ENCODE measurements around the gene BCAS3.
A peak's percentile ranks its signal among the peaks of the same experiment; 100 is the strongest.

The BCAS3 gene

DNA sequence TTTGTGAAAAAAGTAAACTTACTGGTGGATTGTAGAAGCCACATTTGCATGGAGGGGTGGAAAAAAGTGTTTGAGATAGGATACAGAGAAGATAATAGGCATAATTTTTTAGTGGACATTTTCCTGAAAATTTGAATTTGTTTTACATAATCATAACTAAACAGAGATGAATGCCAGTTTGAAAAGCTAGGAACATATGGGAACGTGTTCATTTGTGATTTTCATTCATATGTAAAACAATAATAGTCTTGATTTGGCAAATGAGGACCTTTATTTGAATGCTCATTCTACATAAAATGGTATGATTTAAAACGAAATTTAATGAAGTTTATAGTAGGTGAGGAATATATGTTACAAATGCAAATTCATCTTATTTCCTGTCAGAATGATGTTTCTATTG lies 263.9 kb downstream of the BCAS3 start:
- no peaks in the 10 kb centered on the region for H3K4me1 Mint-ChIP-seq
- no peaks in the 10 kb centered on the region for H3K27me3 Mint-ChIP-seq
- DNase-seq (ENCODE audit: low spot score in 2 of 2), result no peak
- no peaks in the 10 kb centered on the region for H3K9me3 Mint-ChIP-seq
- no peak for ATAC-seq (replicated peaks; ENCODE audit: extremely low read depth, poor library complexity, severe bottlenecking)
- peaks cover 8% of the 10 kb centered on the region for H3K36me3 Mint-ChIP-seq (ENCODE audit: insufficient read depth)
- H3K4me3 Mint-ChIP-seq, result no peak overlapping the region
- no peak overlapping the region for H3K27ac Mint-ChIP-seq (ENCODE audit: low read depth)

DNA sequence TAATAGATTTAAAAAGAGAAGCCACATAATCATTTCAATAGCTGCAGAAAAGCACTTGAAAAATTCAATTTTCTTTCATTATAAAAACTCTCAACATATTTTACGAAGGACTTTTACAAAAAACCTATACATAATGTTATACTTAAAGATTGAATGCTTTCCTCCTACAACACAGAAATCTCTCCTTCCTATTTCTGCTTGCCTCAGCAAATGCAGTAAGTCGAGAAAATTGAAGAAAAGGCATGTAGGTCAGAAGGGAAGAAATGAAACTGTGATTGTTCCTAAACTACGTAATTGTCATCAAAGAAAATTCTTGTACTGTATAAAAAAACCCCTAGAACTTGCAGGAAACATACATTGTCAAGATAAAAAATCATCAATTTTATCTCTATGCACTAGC lies 267.1 kb downstream of the BCAS3 start:
- DNase-seq (ENCODE audit: low spot score in 2 of 2) (no peak), ATAC-seq (replicated peaks; ENCODE audit: extremely low read depth, poor library complexity, severe bottlenecking) (no peak)
- H3K27me3 Mint-ChIP-seq, result no peaks in the 10 kb centered on the region
- H3K27ac Mint-ChIP-seq (ENCODE audit: low read depth), result no peak overlapping the region
- H3K4me3 Mint-ChIP-seq, result no peak overlapping the region
- H3K4me1 Mint-ChIP-seq, result no peaks in the 10 kb centered on the region
- peaks cover 3% of the 10 kb centered on the region for H3K36me3 Mint-ChIP-seq (ENCODE audit: insufficient read depth)
- H3K9me3 Mint-ChIP-seq, result no peaks in the 10 kb centered on the region

DNA sequence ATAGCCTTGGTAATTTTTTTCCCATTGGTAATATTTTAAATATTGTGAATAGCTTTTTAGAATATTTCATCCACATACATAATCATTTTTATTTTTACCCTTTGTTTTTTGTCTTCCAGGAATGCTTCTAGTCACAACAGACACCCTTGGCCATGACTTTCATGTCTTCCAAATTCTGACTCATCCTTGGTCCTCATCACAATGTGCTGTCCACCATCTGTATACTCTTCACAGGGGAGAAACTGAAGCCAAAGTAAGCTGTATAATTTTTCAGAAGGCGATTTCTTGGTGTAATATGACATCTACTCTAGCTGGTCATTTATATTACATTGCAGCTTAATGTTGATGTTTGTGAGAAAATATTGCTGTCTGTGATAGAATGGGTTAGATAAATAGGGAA lies 269.4 kb downstream of the BCAS3 start:
- no peak for ATAC-seq (replicated peaks; ENCODE audit: extremely low read depth, poor library complexity, severe bottlenecking)
- H3K4me1 Mint-ChIP-seq, result no peaks in the 10 kb centered on the region

DNA sequence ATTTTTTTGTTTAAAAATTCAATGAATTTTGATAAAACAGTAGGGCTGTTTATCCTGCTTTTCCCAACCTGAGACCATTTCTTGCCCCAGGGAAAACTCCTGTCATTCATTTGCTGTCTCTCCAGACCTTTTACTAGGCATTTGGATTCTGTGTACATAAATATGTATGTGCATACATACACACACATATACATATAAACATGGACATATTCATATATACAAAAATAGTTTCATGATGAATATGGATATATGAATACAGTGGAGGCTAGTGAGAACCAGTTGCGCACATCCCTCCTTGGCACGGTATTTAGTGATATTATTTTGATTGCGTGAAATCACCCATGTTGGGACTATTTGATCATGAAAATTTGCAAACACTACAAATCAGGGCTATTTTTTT lies 269.9 kb downstream of the BCAS3 start:
- Mint-ChIP-seq H3K4me1 (no peaks in the 10 kb centered on the region), H3K9me3 (peaks cover 1% of the 10 kb centered on the region), H3K27ac (ENCODE audit: low read depth) (no peak overlapping the region), H3K4me3 (no peak overlapping the region), H3K27me3 (no peaks in the 10 kb centered on the region), H3K36me3 (ENCODE audit: insufficient read depth) (peaks cover 3% of the 10 kb centered on the region)
- no peak for ATAC-seq (replicated peaks; ENCODE audit: extremely low read depth, poor library complexity, severe bottlenecking)
- DNase-seq (ENCODE audit: low spot score in 2 of 2), result no peak

More for the DNA sequence above, 269.4 kb downstream of the BCAS3 start:
- H3K4me3 Mint-ChIP-seq, result no peak overlapping the region
- H3K36me3 Mint-ChIP-seq (ENCODE audit: insufficient read depth), result peaks cover 3% of the 10 kb centered on the region
- DNase-seq (ENCODE audit: low spot score in 2 of 2), result no peak
- no peak overlapping the region for H3K27ac Mint-ChIP-seq (ENCODE audit: low read depth)
- H3K27me3 Mint-ChIP-seq, result no peaks in the 10 kb centered on the region
- no peaks in the 10 kb centered on the region for H3K9me3 Mint-ChIP-seq

DNA sequence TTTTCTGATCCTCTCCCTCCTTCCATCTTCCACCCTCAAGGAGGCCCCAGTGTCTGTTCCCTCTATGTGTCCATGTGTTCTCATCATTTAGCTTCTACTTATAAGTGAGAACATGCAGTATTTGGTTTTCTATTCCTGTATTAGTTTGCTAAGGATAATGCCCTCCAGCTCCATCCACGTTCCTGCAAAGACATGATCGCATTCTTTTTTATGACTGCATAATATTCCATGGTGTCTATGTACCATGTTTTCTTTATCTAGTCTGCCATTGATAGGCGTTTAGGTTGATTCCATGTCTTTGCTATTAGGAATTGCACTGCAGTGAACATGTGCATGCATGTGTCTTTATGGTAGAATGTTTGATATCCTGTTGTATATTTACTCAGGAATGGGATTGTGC lies 275.1 kb downstream of the BCAS3 start:
- H3K4me1 Mint-ChIP-seq, result no peaks in the 10 kb centered on the region
- no peak for ATAC-seq (replicated peaks; ENCODE audit: extremely low read depth, poor library complexity, severe bottlenecking)

DNA sequence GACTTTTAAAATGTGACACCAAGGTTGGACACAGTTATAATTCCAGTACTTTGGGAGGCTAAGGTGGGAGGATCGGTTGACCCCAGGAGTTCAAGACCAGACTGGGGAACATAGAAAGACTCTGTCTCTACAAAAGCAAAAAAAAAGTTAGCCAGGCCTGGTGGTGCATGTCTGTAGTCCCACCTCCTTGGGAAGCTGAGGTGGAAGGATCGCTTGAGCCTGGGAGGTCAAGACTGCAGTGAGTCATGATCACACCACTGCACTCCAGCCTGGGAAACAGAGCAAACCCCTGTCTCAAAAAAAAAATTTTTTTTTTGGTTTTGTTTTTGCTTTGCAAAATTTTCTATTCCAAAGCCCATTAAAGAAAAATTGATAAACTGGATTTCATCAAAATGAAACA lies 281.4 kb downstream of the BCAS3 start:
- ATAC-seq (replicated peaks; ENCODE audit: extremely low read depth, poor library complexity, severe bottlenecking), result no peak
- no peaks in the 10 kb centered on the region for H3K4me1 Mint-ChIP-seq
- H3K27me3 Mint-ChIP-seq, result no peaks in the 10 kb centered on the region
- DNase-seq (ENCODE audit: low spot score in 2 of 2), result no peak
- H3K4me3 Mint-ChIP-seq, result no peak overlapping the region
- H3K36me3 Mint-ChIP-seq (ENCODE audit: insufficient read depth), result peaks cover 2% of the 10 kb centered on the region
- no peaks in the 10 kb centered on the region for H3K9me3 Mint-ChIP-seq
- no peak overlapping the region for H3K27ac Mint-ChIP-seq (ENCODE audit: low read depth)

More for the DNA sequence above, 275.1 kb downstream of the BCAS3 start:
- Mint-ChIP-seq H3K27ac (ENCODE audit: low read depth) (no peak overlapping the region), H3K4me3 (no peak overlapping the region), H3K27me3 (no peaks in the 10 kb centered on the region), H3K9me3 (peaks cover 5% of the 10 kb centered on the region), H3K36me3 (ENCODE audit: insufficient read depth) (no peaks in the 10 kb centered on the region)
- no peak for DNase-seq (ENCODE audit: low spot score in 2 of 2)

DNA sequence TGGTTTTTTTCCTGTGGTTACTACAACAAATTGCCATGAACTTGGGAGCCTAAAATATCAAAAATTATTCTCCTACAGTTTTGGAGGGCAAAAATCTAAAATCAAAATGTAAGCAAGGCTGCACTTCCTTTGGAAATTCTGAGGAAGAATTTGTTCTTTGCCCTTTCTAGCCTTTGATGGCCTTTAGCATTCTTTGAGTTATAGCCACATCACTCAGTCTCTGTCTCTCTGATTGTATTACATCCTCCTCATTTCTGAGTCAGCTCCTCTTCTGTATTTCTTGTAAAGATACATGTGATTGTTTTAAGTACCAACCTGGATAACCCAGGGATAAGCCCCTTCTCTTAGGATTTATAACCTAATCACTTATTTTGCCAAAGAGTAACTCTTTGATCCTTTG lies 282.0 kb downstream of the BCAS3 start:
- Mint-ChIP-seq H3K4me3 (no peak overlapping the region), H3K4me1 (no peaks in the 10 kb centered on the region), H3K27me3 (no peaks in the 10 kb centered on the region), H3K27ac (ENCODE audit: low read depth) (no peak overlapping the region), H3K36me3 (ENCODE audit: insufficient read depth) (peaks cover 4% of the 10 kb centered on the region), H3K9me3 (no peaks in the 10 kb centered on the region)
- DNase-seq (ENCODE audit: low spot score in 2 of 2) (no peak), ATAC-seq (replicated peaks; ENCODE audit: extremely low read depth, poor library complexity, severe bottlenecking) (no peak)

DNA sequence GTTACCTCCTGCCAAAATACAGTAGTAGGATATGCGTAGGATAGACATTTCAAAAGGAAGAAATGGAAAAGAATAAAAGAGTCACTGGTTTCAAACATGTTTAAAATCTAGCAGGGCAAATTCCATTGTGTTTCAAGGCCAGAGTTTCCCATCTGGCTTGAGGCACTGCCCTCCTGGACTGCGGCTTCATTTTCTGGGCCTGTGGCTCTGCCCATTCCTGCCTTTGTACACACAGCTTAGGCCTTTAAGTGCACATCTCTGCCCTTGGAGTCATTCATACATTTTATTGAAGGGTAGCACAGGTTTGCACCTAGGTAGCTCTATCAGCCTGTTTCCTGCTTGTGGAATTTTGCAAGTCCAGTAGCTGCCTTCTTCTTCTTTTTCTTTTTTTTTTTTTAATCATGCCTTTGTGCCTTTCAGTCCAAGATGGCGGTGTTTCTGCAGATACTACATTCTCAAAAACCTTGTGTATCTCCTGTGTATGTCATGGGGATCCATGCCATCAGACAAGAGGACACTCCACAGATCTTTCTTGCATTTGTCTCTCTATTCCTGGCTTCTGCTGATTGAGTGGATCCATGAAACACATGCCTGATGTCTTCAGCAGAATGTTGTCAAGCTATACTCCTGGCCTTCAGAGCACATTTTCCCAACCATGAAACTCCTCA lies 282.9 kb downstream of the BCAS3 start:
- ATAC-seq (replicated peaks; ENCODE audit: extremely low read depth, poor library complexity, severe bottlenecking) (no peak), DNase-seq (ENCODE audit: low spot score in 2 of 2) (no peak)
- Mint-ChIP-seq H3K4me3 (no peak overlapping the region), H3K27ac (ENCODE audit: low read depth) (no peak overlapping the region), H3K4me1 (no peaks in the 10 kb centered on the region), H3K36me3 (ENCODE audit: insufficient read depth) (peaks cover 4% of the 10 kb centered on the region), H3K9me3 (no peaks in the 10 kb centered on the region), H3K27me3 (no peaks in the 10 kb centered on the region)

DNA sequence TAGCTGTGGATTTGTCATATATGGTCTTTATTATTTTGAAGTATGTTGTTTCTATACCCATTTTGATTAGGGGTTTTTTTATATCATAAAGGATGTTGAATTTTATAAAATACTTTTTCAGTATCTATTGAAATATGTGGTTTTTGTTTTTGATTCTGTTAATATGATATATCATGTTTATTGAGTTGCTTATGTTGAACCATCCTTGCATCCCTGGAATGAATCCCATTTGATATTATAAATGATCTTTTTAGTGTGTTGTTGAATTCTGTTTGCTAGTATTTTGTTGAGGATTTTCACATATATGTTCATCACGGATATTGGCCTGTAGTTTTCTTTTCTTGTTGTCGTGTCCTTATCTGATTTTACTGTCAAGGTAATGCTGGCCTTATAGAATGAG lies 286.5 kb downstream of the BCAS3 start:
- no peaks in the 10 kb centered on the region for H3K4me1 Mint-ChIP-seq
- H3K27me3 Mint-ChIP-seq, result no peaks in the 10 kb centered on the region
- H3K36me3 Mint-ChIP-seq (ENCODE audit: insufficient read depth), result peaks cover 3% of the 10 kb centered on the region
- H3K9me3 Mint-ChIP-seq, result no peaks in the 10 kb centered on the region
- H3K4me3 Mint-ChIP-seq, result no peak overlapping the region
- H3K27ac Mint-ChIP-seq (ENCODE audit: low read depth), result no peak overlapping the region
- DNase-seq (ENCODE audit: low spot score in 2 of 2) (no peak), ATAC-seq (replicated peaks; ENCODE audit: extremely low read depth, poor library complexity, severe bottlenecking) (no peak)

DNA sequence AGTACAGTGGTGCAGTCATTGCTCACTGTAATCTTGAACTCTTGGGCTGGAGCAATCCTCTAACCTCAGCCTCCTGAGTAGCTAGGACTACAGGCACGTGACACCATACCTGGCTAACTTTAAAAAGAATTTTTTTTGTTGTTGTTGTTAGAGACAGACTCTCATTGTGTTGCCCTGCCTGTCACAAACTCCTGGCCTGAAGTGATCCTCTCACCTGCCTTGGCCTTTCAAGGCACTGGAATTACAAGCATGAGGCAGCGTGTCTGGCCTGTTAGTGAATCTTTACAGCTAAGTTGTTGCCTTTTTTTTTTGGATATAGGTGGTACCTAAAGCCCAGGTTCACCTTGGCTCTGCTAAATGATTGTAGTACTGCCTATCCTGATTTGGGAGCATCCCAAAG lies 290.6 kb downstream of the BCAS3 start:
- Mint-ChIP-seq H3K36me3 (ENCODE audit: insufficient read depth) (peaks cover 5% of the 10 kb centered on the region), H3K27me3 (no peaks in the 10 kb centered on the region), H3K4me1 (no peaks in the 10 kb centered on the region), H3K27ac (ENCODE audit: low read depth) (no peak overlapping the region), H3K9me3 (no peaks in the 10 kb centered on the region), H3K4me3 (no peak overlapping the region)
- DNase-seq (ENCODE audit: low spot score in 2 of 2) (no peak), ATAC-seq (replicated peaks; ENCODE audit: extremely low read depth, poor library complexity, severe bottlenecking) (no peak)

DNA sequence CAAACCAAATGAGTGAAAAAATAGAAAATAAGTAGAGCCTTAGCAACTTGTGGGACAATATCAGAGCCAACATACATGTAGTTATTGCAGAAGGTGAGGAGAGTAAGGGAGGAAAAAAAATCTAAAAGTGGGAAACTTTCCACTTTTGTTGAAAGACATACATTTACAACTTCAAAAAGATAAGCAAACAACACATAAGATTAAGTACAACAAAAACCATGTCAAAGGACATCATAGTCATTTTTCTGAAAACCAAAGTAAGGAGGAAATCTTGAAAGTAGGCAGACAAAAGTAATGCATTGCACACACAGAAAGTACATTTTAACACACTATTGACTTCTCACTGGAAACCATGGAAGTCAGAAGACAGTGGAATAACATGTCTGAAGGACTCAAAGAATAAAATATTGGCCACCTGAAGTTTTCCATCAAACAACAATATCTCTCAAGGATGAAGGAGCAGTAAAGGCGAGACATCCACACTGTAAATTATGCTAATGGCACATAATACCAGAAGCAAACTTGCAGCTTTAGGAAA lies 291.9 kb downstream of the BCAS3 start:
- no peaks in the 10 kb centered on the region for H3K4me1 Mint-ChIP-seq

DNA sequence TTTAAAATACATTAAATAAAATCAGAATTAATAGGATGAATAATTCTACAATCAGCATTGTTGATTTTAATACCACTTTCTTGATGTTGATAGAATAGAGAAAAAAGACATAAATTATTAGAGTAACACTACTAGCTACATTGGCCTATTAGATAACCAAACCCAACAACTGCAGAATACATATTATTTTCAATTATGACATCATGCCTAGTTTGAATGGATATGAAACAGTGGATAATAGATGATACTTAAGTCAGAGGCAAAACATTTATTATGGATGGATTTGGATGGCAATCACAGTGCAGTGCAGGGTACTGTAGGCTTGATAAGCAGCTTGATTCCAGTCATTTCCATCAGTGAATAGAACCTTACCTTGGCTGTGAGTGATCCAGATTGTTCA lies 293.1 kb downstream of the BCAS3 start:
- no peaks in the 10 kb centered on the region for H3K4me1 Mint-ChIP-seq
- peaks cover 4% of the 10 kb centered on the region for H3K36me3 Mint-ChIP-seq (ENCODE audit: insufficient read depth)
- ATAC-seq (replicated peaks; ENCODE audit: extremely low read depth, poor library complexity, severe bottlenecking) (no peak), DNase-seq (ENCODE audit: low spot score in 2 of 2) (no peak)
- no peaks in the 10 kb centered on the region for H3K27me3 Mint-ChIP-seq
- no peak overlapping the region for H3K4me3 Mint-ChIP-seq
- H3K27ac Mint-ChIP-seq (ENCODE audit: low read depth), result no peak overlapping the region
- no peaks in the 10 kb centered on the region for H3K9me3 Mint-ChIP-seq

More for the DNA sequence above, 291.9 kb downstream of the BCAS3 start:
- Mint-ChIP-seq H3K9me3 (no peaks in the 10 kb centered on the region), H3K36me3 (ENCODE audit: insufficient read depth) (peaks cover 4% of the 10 kb centered on the region), H3K27ac (ENCODE audit: low read depth) (no peak overlapping the region), H3K27me3 (no peaks in the 10 kb centered on the region), H3K4me3 (no peak overlapping the region)
- ATAC-seq (replicated peaks; ENCODE audit: extremely low read depth, poor library complexity, severe bottlenecking) (no peak), DNase-seq (ENCODE audit: low spot score in 2 of 2) (no peak)

DNA sequence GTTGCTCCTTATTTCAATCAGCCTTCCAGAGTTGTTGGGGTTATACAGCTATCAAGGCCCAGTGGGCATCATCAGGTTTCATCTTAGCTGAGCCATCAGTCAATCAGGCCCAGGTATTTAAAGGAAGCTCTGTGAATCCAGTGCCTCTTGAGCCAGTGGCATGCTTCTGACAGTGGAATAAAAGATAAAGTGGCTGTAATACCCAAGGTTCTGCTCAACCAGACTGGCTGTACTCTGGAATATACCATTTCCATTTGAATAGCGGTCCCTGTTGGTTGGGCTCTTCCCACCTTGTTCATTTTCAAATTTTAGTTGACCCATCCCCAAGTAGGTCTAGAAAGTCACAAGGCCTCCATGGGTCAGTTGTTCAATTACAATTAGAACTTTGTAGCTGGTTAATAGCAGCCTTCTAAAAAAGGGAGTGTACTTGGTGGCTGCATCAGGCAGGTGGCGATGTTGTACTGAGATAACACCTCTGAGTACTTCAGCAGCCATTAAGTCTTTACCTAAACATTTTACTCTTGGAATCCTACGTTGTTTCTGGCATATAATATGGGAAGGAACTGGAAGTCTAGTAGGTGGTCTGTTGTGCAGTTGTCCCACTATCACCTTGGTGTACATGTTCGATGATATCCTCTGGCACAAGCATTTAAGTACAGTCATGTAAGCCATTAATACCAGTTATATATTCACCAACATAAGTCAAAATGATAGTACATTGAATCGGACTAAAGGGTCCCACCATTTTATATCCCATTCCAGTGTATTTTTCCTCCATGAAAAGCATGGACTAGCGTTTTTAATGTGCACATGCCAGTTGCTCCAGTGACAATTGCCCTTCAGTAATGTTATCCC lies 294.1 kb downstream of the BCAS3 start:
- H3K27ac Mint-ChIP-seq (ENCODE audit: low read depth), result no peak overlapping the region
- no peak overlapping the region for H3K4me3 Mint-ChIP-seq
- no peaks in the 10 kb centered on the region for H3K27me3 Mint-ChIP-seq
- DNase-seq (ENCODE audit: low spot score in 2 of 2) (no peak), ATAC-seq (replicated peaks; ENCODE audit: extremely low read depth, poor library complexity, severe bottlenecking) (peak; percentile 52)
- H3K4me1 Mint-ChIP-seq, result no peaks in the 10 kb centered on the region
- peaks cover 4% of the 10 kb centered on the region for H3K36me3 Mint-ChIP-seq (ENCODE audit: insufficient read depth)
- no peaks in the 10 kb centered on the region for H3K9me3 Mint-ChIP-seq

Measured in central memory CD8-positive, alpha-beta T cell (primary cell).